CD4-positive, alpha-beta T cell (primary cell): ENCODE results near the gene ARHGAP15. TPM values are rescaled to one million over a fixed set of nuclear protein-coding genes. Genes with fewer than 3 reads are reported as not detected.

Experiments used
- ATAC-seq: fragments of 200-7000 bp; cut with Tn5 transposase; one replicate; pipeline ENCODE4 v1.10.0; 2022; ENCODE audit warnings: mild to moderate bottlenecking; ENCODE audit not compliant: poor library complexity
- CTCF ChIA-PET: fragments of 350-600 bp; sonication (Branson Sonifier 250); formaldehyde crosslinking; loops from one replicate; lab custom pipeline; 2021; ENCODE audit warnings: antibody characterized with exemption, inconsistent platforms; lab: Charles Lee
- POLR2A ChIA-PET: fragments of 350-600 bp; sonication (Branson Sonifier 250); formaldehyde crosslinking; loops from one replicate; lab custom pipeline; 2021; ENCODE audit warnings: antibody characterized with exemption, inconsistent platforms; lab: Charles Lee
- DNase-seq, 14 experiments: peaks; one replicate each; pipeline ENCODE4 v3.0.0-alpha.2; 2013 to 2020; ENCODE audit warnings: mixed read lengths in 2 of 14
- H3K27ac ChIP-seq, 2 donors: one replicate each; pipeline versions ENCODE4 v1.5.1 to v1.7.0; 2013; ENCODE audit warnings: low read length in 2 of 2, low read depth in 1 of 2, mild to moderate bottlenecking in 1 of 2
- H3K27me3 ChIP-seq, 2 experiments: 1 replicate in 1 of 2; 2 replicates in 1 of 2; pipeline versions ENCODE4 v1.6.1 to v1.7.0; 2013; ENCODE audit warnings: low read length in 2 of 2, control low read depth in 1 of 2, mild to moderate bottlenecking in 1 of 2, moderate library complexity in 1 of 2; ENCODE audit not compliant: insufficient read depth in 2 of 2, control insufficient read depth in 1 of 2
- H3K36me3 ChIP-seq: one replicate; pipeline ENCODE4 v1.6.1; 2013; ENCODE audit warnings: low read length, control low read depth; ENCODE audit not compliant: insufficient read depth
- H3K4me1 ChIP-seq: one replicate; pipeline ENCODE4 v1.6.1; 2013; ENCODE audit warnings: low read length, control low read depth; ENCODE audit not compliant: insufficient read depth
- H3K4me3 ChIP-seq: one replicate; pipeline ENCODE4 v1.5.1; 2013; ENCODE audit warnings: mild to moderate bottlenecking, low read length, moderate library complexity
- H3K9me3 ChIP-seq, 2 experiments: 1 replicate in 1 of 2; 2 replicates in 1 of 2; pipeline versions ENCODE4 v1.6.1 to v1.7.0; 2013; ENCODE audit warnings: low read length in 2 of 2, mild to moderate bottlenecking in 2 of 2, control low read depth in 1 of 2, moderate library complexity in 1 of 2; ENCODE audit not compliant: control insufficient read depth in 1 of 2, insufficient read depth in 1 of 2
- H3K27ac Mint-ChIP-seq: one replicate; pipeline ENCODE4 v1.8.0; 2020; ENCODE audit warnings: mixed read lengths
- H3K27me3 Mint-ChIP-seq: one replicate; pipeline ENCODE4 v1.8.0; 2021; ENCODE audit warnings: mixed read lengths
- H3K36me3 Mint-ChIP-seq: one replicate; pipeline ENCODE4 v1.8.0; 2021; ENCODE audit warnings: low read depth, mixed read lengths
- H3K4me1 Mint-ChIP-seq: one replicate; pipeline ENCODE4 v1.8.0; 2021; ENCODE audit warnings: low read depth, mixed read lengths
- H3K4me3 Mint-ChIP-seq: one replicate; pipeline ENCODE4 v1.8.0; 2020; ENCODE audit warnings: mild to moderate bottlenecking, mixed read lengths
- H3K9me3 Mint-ChIP-seq: one replicate; pipeline ENCODE4 v1.8.0; 2020; ENCODE audit warnings: mixed read lengths
- CTCF ChIP-seq: fragments of 200-600 bp; IDR thresholded peaks from one replicate; pipeline ENCODE4 v1.8.0; 2022; ENCODE audit warnings: antibody characterized with exemption, mild to moderate bottlenecking
- intact Hi-C, 2 experiments: fragments of 100-400 bp; cut with DNase I in 1 of 2; cut with micrococcal nuclease in 1 of 2; formaldehyde crosslinking; loops; one replicate each; pipeline versions ENCODE4 v1.15.1 to v1.9.0; 2023 to 2025; cut with DNase I, micrococcal nuclease
- total RNA-seq, 174 experiments: library from RNA in 2 of 174; stranded (reverse) in 2 of 174; gene quantifications; one replicate each; pipeline ENCODE4 v1.2.3 and lab custom pipeline; 2021 to 2026

The ARHGAP15 gene
- total RNA-seq, 2 experiments from 2014 or later: 158 to 165 TPM

- H3K27me3 Mint-ChIP-seq: no peaks in the 10 kb centered on the region
- H3K4me1 Mint-ChIP-seq: peaks cover 65% of the 10 kb centered on the region
- H3K4me3 Mint-ChIP-seq: peak overlapping the region; percentile 73
- H3K9me3 Mint-ChIP-seq: no peaks in the 10 kb centered on the region
- CTCF ChIA-PET: interaction anchor here (0.8 to 2.2 kb wide), 5 partner anchors 10 to 126 kb away, joined by 3 to 7 read pairs (median 3); no protein-coding TSS in a partner anchor
- H3K36me3 Mint-ChIP-seq: peaks cover 41% of the 10 kb centered on the region
- DNase-seq (peak in 1 of 14 experiments; percentile 41), ATAC-seq (peak; percentile 9)
- POLR2A ChIA-PET: interaction anchor here (0.6 to 2.8 kb wide), 8 partner anchors 9 to 151 kb away, joined by 3 to 13 read pairs (median 4); no protein-coding TSS in a partner anchor
- Histone ChIP-seq H3K4me1 (peaks cover 11% of the 10 kb centered on the region), H3K27me3 (no peaks in the 10 kb centered on the region), H3K27ac (peak overlapping the region; percentile 31 to 63), H3K4me3 (peak overlapping the region; percentile 62), H3K36me3 (peaks cover 13% of the 10 kb centered on the region), H3K9me3 (no peaks in the 10 kb centered on the region)
- H3K27ac Mint-ChIP-seq: peak overlapping the region; percentile 86
- intact Hi-C loops: no loop called here
- no peak for TF ChIP-seq CTCF
Measured at GRCh38 chr2:143252138-143252907, 123.1 kb downstream of the ARHGAP15 start.

GRCh38 chr2:143254110-143254509 lies 124.9 kb downstream of the ARHGAP15 start:
- Mint-ChIP-seq H3K4me3 (peak overlapping the region; percentile 80), H3K27ac (peak overlapping the region; percentile 86), H3K4me1 (peaks cover 83% of the 10 kb centered on the region), H3K36me3 (peaks cover 30% of the 10 kb centered on the region), H3K27me3 (no peaks in the 10 kb centered on the region), H3K9me3 (no peaks in the 10 kb centered on the region)
- Histone ChIP-seq H3K27ac (peak overlapping the region; percentile 15 to 62), H3K4me3 (peak overlapping the region; percentile 1), H3K36me3 (peaks cover 13% of the 10 kb centered on the region), H3K27me3 (no peaks in the 10 kb centered on the region), H3K9me3 (no peaks in the 10 kb centered on the region), H3K4me1 (peaks cover 16% of the 10 kb centered on the region)
- intact Hi-C loops: no loop called here
- POLR2A ChIA-PET: no interaction called here
- DNase-seq (peak in 12 of 14 experiments; percentile 8 to 71 (median 34)), ATAC-seq (peak; percentile 65)
- CTCF ChIA-PET: interaction anchor here (2.1 kb wide), 1 partner anchor 32 kb away, joined by 8 read pairs; no protein-coding TSS in a partner anchor
- TF ChIP-seq CTCF: no peak

- H3K4me3 ChIP-seq: peak overlapping the region; percentile 30
- DNase-seq (peak in 4 of 14 experiments; percentile 24 to 42 (median 30)), ATAC-seq (no peak)
- no peaks in the 10 kb centered on the region for H3K27me3 ChIP-seq
- peak overlapping the region; percentile 86 for H3K27ac Mint-ChIP-seq
- H3K36me3 Mint-ChIP-seq: peaks cover 26% of the 10 kb centered on the region
- CTCF ChIA-PET: interaction anchor here (1.0 to 2.1 kb wide), 2 partner anchors 18 to 33 kb away, joined by 3 to 8 read pairs; no protein-coding TSS in a partner anchor
- no peak for TF ChIP-seq CTCF
- POLR2A ChIA-PET: interaction anchor here (4.8 kb wide), 3 partner anchors 8 to 143 kb away, joined by 40 to 58 read pairs (median 42); partner anchors contain the start of gene ARHGAP15
- peak overlapping the region in 1 of 2 donors; percentile 62 for H3K27ac ChIP-seq
- H3K4me3 Mint-ChIP-seq: peak overlapping the region; percentile 65
- peaks cover 13% of the 10 kb centered on the region for H3K36me3 ChIP-seq
- H3K9me3 ChIP-seq: no peaks in the 10 kb centered on the region
- H3K27me3 Mint-ChIP-seq: no peaks in the 10 kb centered on the region
- H3K4me1 ChIP-seq: peaks cover 19% of the 10 kb centered on the region
- intact Hi-C loops: loop anchor here (5.0 kb wide), 2 partner anchors 33 to 128 kb away; partner anchors contain the start of gene ARHGAP15 (in 1 of the 2)
- H3K9me3 Mint-ChIP-seq: no peaks in the 10 kb centered on the region
- H3K4me1 Mint-ChIP-seq: peaks cover 89% of the 10 kb centered on the region
Measured at GRCh38 chr2:143255086-143255485, 125.9 kb downstream of the ARHGAP15 start.
